SU-DHL-6 (cell line): ENCODE results near the gene RIIAD1.

Experiments used
- EZH2phosphoT487 ChIP-seq: fragments of 200-600 bp; sonication (generic), shearing (Covaris generic); conservative IDR thresholded peaks from 2 replicates; pipeline ENCODE4 v1.6.1; 2018; ENCODE audit warnings: mild to moderate bottlenecking, antibody characterized with exemption, low read length, moderate library complexity, mixed read lengths
- TF ChIP-seq, protein P1 (sequence below): fragments of 200-600 bp; sonication (generic); IDR thresholded peaks from one replicate; pipeline ENCODE4 v1.5.1; 2017; ENCODE audit warnings: antibody characterized with exemption, mild to moderate bottlenecking, low read length, moderate library complexity; ENCODE audit not compliant: insufficient read depth, poor library complexity, severe bottlenecking

DNA sequence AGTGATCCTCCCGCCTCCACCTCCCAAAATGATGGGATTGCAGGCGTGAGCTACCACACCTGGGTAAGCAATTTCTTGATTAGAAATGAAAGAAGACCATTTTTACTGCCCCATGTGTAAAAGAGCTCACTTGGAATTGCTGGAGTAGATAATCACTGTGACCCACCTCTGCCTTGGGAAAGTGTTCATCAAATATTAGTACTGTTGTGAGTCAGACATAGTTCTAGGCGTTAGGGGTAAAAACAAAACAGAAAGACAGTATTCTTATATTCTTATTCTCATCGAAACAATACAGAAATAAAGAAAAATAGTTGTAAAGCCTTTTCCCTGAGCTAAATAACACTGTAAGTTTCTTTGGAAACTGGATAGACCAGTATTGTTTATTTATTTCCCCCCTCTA, 40.9 kb upstream of the RIIAD1 start:
- TF ChIP-seq, protein P1, sequence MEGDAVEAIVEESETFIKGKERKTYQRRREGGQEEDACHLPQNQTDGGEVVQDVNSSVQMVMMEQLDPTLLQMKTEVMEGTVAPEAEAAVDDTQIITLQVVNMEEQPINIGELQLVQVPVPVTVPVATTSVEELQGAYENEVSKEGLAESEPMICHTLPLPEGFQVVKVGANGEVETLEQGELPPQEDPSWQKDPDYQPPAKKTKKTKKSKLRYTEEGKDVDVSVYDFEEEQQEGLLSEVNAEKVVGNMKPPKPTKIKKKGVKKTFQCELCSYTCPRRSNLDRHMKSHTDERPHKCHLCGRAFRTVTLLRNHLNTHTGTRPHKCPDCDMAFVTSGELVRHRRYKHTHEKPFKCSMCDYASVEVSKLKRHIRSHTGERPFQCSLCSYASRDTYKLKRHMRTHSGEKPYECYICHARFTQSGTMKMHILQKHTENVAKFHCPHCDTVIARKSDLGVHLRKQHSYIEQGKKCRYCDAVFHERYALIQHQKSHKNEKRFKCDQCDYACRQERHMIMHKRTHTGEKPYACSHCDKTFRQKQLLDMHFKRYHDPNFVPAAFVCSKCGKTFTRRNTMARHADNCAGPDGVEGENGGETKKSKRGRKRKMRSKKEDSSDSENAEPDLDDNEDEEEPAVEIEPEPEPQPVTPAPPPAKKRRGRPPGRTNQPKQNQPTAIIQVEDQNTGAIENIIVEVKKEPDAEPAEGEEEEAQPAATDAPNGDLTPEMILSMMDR = no peak
- no peak for TF ChIP-seq EZH2phosphoT487
